Ovary (tissue), 3 donors: ENCODE data around the gene SLC48A1.

Experiments used
- POLR2A ChIP-seq: fragments of 450-650 bp; IDR thresholded peaks from one replicate; pipeline ENCODE4 v1.6.1; 2017; ENCODE audit warnings: antibody characterized with exemption, mild to moderate bottlenecking, moderate library complexity
- TF ChIP-seq, protein P1 (sequence below), 3 donors: fragments of 450-650 bp in 2 of 3; fragments of 200-600 bp in 1 of 3; IDR thresholded peaks; one replicate each; pipeline versions ENCODE4 v1.5.1 to v1.8.0; 2016 to 2022; ENCODE audit warnings: antibody characterized with exemption in 3 of 3, mild to moderate bottlenecking in 1 of 3
- donor health status: DM: no; HTN: no; CAD: no.

GRCh38 chr12:47754881-47755280 is 18.2 kb upstream of the SLC48A1 start:
- TF ChIP-seq, protein P1, sequence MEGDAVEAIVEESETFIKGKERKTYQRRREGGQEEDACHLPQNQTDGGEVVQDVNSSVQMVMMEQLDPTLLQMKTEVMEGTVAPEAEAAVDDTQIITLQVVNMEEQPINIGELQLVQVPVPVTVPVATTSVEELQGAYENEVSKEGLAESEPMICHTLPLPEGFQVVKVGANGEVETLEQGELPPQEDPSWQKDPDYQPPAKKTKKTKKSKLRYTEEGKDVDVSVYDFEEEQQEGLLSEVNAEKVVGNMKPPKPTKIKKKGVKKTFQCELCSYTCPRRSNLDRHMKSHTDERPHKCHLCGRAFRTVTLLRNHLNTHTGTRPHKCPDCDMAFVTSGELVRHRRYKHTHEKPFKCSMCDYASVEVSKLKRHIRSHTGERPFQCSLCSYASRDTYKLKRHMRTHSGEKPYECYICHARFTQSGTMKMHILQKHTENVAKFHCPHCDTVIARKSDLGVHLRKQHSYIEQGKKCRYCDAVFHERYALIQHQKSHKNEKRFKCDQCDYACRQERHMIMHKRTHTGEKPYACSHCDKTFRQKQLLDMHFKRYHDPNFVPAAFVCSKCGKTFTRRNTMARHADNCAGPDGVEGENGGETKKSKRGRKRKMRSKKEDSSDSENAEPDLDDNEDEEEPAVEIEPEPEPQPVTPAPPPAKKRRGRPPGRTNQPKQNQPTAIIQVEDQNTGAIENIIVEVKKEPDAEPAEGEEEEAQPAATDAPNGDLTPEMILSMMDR (IDR thresholded peaks at IDR 0.05): no peak
- TF ChIP-seq POLR2A: no peak
